HG03159 (cell line): ENCODE data around the gene S100A4.
"Not testable (repeated sequence)": the region's sequence is repeated elsewhere in the genome, so short reads cannot be mapped to it uniquely, and the experiment has no call there.

Experiments used
- ATAC-seq: cut with Tn5 transposase; IDR thresholded peaks from one replicate; pipeline ENCODE4 v1.9.1; 2021; ENCODE audit warnings: mild to moderate bottlenecking, moderate library complexity; ENCODE audit not compliant: unreplicated experiment

S100A4 gene

DNA sequence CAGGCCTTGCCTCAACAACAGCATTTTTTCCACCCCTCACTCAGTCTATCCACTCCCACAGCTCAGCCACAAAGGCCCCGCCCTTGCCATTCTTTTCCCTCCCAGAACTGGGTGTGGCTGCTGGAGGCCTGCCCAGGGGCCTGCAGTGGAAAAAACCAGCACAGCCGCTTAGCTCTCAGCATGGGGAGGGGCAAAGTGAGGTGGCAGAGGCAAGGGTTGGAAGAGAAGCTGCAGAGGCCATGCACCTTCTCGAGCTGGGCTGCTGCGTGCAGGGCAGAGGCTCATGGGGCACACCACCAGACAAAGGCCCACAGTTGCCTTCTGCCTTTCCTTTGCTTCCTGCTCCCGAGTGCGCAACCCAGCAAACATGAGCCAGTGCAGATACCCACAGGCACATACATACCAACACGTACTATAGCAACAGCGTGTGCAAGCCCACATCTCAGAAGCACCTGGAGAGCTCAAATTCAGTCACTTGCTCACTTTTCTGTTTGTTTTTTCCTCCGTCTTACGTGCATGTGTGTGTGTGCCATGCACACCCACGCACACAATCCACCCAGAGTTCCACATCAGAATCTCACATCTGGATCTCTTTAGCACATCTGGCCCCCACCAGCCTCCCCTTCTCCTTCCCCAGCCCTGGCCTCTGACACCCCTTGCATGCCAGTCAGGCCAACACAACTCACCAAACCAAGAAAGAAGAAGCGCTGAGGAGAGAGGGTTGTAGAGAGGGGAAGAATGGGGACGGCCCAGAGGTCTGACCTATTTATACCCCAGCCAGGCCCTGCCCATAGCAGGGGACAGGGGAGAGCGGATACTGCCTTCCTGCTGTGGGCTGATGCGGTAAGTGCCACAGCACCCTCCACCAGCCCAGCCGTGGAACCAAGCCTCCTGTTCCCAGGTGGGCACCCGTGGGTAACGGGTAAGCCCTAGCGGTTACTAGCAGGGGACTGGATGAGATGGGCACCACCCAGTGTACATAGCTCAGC is at the start of gene S100A4:
Gene S100A4, minus strand, starts transcription at position 740 of the 989 bp plus-strand sequence. CDS start 1,012 bp downstream, outside the sequence.
- peak; percentile 50 for ATAC-seq

DNA sequence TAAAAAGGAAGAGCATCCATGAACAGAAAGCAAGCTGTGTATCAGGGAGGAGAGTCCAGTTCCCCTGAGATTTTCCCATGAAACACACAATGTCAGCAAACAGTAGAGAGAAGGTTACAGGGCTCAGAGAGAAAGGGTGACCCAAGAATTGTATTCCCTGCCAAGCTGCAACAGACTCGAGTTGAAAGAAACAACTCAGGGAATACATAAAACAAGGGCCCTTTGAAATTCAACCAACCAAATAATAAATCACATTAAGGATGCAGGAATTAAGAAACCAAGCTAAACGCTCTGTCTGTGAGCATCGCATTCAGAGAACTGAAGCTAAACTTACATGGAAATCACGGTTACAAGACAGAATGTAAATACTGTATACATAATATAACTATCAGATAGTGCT is 47.1 kb upstream of the S100A4 start:
- ATAC-seq: no peak

GRCh38 chr1:153588482-153588881 is 42.9 kb upstream of the S100A4 start:
- no peak for ATAC-seq

DNA sequence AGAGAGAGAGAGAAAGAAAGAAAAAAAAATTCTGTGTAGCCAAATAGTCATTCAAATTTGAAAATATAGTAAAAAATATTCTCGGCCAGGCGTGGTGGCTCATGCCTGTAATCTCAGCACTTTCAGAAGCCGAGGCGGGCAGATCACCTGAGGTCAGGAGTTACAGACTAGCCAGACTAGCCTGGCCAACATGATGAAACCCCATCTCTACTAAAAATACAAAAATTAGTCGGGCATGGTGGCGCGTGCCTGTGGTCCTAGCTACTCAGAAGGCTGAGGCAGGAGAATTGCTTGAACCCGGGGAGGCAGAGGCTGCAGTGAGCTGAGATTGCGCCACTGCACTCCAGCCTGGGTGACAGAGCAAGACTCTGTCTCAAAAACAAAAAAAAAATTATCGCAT is 42.4 kb upstream of the S100A4 start:
- not testable (repeated sequence) for ATAC-seq

DNA sequence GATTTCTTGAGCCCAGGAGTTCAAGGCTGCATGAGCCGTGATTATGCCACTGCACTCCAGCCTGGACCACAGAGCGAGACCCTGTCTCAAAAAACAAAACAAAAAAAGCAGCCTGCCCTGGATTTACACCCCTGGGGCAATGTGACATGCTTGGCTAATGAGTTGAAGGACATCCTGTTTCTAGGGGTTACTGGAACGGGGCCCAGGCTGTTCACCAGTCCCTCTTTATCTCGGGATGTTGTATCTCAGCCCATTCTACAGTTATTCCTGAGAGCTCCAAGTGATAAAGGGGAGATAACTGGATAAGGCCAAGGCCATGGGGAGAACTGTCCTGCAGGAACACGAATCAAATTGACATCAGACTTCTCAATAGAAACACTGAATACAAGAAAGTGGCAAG is 41.7 kb upstream of the S100A4 start:
- ATAC-seq: no peak

DNA sequence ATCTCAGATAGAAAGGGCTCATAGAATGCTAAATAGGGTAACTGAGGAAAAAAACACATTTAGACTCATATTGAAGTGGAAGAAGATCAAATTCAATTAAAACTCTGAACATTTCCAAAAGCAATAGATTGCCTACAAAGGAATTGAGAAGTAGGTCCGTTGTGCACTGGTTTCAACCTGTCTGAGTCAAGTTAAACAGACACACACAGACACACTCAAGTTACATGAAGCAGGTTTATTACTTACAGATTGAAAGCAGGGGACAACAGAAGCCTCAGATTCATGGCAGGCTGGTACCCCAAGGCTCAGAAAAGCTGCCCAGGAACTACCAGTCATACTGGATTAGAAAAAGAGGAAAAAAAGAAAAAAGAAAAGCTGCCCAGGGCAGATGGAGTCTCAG is 40.7 kb upstream of the S100A4 start:
- no peak for ATAC-seq

DNA sequence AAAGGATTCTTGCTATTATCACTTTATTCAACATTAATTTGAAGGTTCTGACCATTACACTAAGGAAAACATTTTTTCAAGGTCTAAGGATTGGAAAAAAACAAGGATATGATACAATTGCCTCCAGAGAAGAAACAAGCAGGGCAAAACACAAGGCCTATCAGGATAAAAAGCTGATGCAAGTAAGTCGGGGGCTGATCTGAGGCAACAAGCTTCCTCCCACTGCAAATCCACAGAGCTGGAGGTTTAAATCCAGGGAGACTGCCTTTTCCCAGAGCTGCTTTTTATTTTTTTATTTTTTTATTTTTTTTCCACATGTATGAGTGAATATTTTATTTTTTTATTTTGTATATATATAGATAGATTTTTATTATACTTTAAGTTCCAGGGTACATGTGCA is 39.4 kb upstream of the S100A4 start:
- ATAC-seq: no peak

DNA sequence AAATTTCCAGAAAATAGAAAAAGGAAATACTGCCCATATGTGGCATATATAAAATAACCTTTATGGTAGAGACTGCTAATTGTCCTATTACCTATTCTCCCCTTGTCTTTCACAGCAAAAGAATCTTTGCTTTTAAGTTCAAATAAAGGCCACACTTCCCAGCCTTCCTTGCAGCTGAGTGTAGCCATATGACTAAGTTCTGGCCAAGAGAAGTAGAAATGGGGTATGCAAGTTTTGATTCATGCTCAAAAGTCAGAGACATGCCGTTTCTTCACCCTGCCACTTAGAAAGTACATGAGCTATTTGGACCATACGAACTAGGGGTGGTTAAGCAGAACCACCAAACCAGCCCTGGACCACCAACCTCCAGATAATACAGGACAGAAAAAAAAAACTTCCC is 38.4 kb upstream of the S100A4 start:
- no peak for ATAC-seq

- ATAC-seq: not testable (repeated sequence)
Measured at GRCh38 chr1:153583514-153583913, 37.9 kb upstream of the S100A4 start.

DNA sequence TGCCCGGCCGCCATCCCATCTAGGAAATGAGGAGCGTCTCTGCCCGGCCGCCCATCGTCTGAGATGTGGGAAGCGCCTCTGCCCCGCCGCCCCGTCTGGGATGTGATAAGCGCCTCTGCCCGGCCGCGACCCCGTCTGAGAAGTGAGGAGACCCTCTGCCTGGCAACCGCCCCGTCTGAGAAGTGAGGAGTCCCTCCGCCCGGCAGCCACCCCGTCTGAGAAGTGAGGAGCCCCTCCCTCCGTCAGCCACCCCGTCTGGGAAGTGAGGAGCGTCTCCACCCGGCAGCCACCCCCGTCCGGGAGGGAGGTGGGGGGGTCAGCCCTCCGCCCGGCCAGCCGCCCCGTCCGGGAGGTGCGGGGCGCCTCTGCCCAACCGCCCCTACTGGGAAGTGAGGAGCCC is 37.2 kb upstream of the S100A4 start:
- not testable (repeated sequence) for ATAC-seq

GRCh38 chr1:153578936-153579335 is 33.3 kb upstream of the S100A4 start:
- ATAC-seq: no peak

DNA sequence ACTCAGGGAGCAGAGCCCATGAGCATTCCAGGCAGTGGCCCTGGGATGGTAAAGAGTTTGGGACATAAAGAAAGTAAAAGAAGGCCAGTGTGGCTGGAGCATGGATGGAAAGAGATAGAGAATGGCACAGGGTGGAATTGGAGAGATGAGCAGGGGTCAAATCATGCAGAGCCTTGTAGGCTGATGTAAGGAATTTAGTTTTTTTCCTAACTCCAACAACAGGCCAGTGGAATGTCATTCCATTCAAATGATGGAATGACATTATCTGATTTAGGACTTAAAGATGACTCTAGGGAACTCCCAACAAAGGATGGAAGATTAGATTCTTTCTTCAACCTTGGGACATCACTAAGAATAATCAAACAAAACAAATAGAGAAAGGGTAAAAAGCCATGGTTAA is 32.9 kb upstream of the S100A4 start:
- ATAC-seq: no peak

DNA sequence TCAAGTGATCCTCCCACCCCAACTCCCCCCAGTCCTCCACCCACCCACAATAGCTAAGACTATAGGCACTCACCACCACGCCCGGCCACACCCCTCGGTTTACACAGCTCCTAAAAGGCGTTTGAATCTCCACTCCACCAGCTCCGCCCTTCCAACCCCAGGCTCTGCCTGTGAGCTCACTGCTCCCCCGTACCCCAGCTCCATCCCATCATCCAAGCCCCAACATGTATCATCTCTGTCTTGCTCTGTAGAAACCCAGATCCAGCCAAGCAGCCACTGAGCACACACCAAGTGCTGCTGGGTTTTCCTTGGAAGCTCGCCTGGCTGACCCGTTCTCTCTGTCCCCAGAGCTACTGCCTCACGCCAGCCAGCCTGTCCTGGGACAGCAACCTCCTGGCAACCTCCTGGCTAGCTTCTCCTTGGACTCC is 32.0 kb upstream of the S100A4 start:
- no peak for ATAC-seq

- no peak for ATAC-seq
Measured at GRCh38 chr1:153577138-153577537, 31.5 kb upstream of the S100A4 start.

DNA sequence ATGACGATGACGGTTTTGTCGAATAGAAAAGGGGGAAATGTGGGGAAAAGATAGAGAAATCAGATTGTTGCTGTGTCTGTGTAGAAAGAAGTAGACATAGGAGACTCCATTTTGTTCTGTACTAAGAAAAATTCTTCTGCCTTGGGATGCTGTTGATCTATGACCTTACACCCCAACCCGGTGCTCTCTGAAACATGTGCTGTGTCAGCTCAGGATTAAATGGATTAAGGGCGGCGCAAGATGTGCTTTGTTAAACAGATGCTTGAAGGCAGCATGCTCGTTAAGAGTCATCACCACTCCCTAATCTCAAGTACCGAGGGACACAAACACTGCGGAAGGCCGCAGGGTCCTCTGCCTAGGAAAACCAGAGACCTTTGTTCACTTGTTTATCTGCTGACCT is 29.9 kb upstream of the S100A4 start:
- ATAC-seq: not testable (repeated sequence)

- not testable (repeated sequence) for ATAC-seq
Measured at GRCh38 chr1:153575081-153575491, 29.5 kb upstream of the S100A4 start.

- no peak for ATAC-seq
Measured at GRCh38 chr1:153573351-153573750, 27.7 kb upstream of the S100A4 start.

DNA sequence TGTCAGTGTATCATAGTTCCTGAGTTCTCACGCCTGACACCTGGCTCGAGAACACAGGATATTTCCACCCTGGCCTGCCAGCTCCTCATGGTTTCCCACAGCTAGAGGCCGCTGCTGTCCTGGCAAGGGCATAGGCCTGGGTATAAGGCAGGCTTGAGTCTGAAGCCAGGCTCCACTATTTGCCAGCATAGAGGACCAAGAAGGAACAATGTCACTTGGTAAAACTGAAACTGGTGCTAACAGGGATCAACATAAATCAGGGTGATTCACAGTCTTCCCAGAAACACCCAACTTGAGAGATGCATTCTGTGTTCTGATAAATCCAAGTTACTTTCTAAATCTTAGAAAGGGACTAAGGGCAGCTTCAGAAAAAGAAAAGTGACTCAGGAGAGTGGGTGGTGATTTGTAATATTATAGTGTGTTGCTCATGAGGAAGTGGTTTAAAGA is 27.0 kb upstream of the S100A4 start:
- no peak for ATAC-seq

DNA sequence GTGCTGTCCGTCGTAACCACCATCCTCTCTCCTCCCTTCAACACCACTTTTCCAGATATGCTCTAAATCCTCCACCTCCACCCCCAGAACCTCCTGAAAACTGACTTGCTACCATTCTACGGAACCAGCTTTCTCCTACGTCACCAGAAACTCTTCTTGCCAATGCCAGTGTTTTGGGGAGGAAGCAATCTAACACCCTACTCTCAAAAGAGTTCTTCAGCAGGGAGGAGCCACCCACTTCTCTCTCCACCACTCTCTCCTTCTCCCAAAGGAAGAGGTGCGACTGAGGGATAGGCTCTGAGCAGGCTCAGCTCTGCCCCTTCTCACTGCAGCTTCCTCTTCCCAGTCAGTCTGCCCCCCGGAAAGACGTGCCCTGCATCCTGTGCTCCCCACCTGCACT is 26.1 kb upstream of the S100A4 start:
- ATAC-seq: no peak

- ATAC-seq: no peak
Measured at GRCh38 chr1:153570874-153571273, 25.3 kb upstream of the S100A4 start.

DNA sequence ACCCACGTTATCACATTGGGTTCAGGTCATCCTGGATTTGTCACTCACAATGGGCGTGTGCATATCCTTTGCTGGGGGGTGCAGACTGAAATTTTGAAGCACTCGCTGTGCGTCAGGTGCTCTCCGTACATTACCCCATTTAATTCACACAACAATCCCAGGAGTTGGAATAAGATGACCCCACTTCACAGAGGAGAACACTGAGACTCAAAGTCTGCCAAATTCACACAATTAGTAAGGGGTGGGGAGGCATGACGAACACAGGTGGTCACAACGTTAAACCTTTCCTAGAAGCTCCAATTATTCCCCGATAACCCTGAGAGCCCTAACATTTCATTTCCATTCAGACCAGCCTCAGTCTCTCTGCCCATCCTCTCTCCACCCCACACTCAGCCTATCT is 23.9 kb upstream of the S100A4 start:
- no peak for ATAC-seq

DNA sequence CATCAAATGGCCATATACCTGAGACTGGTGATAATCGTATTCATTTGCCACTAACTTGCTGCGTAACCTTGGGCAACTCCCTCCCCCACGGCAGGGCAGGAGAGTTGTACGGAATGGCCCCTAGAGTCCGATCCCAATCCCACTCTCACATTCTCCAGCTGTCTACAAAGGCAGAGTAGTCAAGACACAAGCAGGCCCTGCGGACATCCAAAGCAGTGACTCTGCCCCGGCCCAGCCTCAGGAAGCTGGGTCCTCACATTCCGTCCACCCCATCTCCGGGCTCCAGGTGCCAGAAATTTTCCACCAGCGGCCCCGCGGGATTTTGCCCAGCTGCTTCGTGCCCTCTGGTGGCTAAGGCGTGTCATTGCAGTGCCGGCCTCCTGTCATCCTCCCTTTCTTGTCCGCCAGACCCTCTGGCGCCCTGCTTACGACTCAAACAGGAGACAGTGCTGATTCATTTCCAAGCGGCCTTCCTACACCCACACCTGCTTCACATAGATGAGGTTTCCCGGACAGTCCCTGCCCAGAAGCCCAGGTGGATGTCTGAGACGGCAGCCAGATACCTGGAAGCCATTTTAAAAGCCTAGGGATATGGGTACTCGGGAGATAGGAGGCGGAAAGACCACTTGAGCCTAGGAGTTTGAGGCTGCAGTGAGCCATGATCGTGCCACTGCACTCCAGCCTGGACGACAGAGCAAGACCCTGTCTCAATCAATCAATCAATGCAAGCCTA is 22.9 kb upstream of the S100A4 start:
- ATAC-seq: no peak
